Measurements from ENCODE around the gene CST1.

The CST1 gene

GRCh38 chr20:23700931-23701330 is 49.8 kb downstream of the CST1 start:
- no peak for DNase-seq

GRCh38 chr20:23697947-23698346 is 52.8 kb downstream of the CST1 start:
- no peak for DNase-seq

All from fibroblast of skin of back (primary cell).